Kidney (tissue), 14 donors: ENCODE data around the gene L3MBTL4. TPM values are rescaled to one million over a fixed set of nuclear protein-coding genes. Genes with fewer than 3 reads are reported as not detected.

Experiments
- DNase-seq, 5 donors: peaks; one replicate each; pipeline ENCODE4 v3.0.0-alpha.2; 2013 to 2020
- FAIRE-seq: peaks from 2 replicates; lab custom pipeline; 2012; peaks lifted over from hg19 to GRCh38; lab: Jason Lieb, UNC
- H3K27ac ChIP-seq, 2 donors: one replicate each; pipeline ENCODE4 v1.7.0; 2013; ENCODE audit warnings: low read depth in 2 of 2, low read length in 2 of 2, inconsistent platforms in 1 of 2
- H3K27me3 ChIP-seq: one replicate; pipeline ENCODE4 v1.7.1; 2013; ENCODE audit warnings: low read length, inconsistent platforms; ENCODE audit not compliant: control insufficient read depth, insufficient read depth
- H3K36me3 ChIP-seq, 3 donors: one replicate each; pipeline versions ENCODE4 v1.7.0 to v1.7.1; 2013; ENCODE audit warnings: low read length in 3 of 3, control low read depth in 1 of 3, inconsistent platforms in 1 of 3; ENCODE audit not compliant: insufficient read depth in 3 of 3, control insufficient read depth in 2 of 3
- H3K4me1 ChIP-seq, 3 donors: one replicate each; pipeline versions ENCODE4 v1.7.0 to v1.7.1; 2013; ENCODE audit warnings: low read length in 3 of 3, inconsistent platforms in 1 of 3, low read depth in 1 of 3; ENCODE audit not compliant: control insufficient read depth in 2 of 3, insufficient read depth in 2 of 3
- H3K4me3 ChIP-seq, 3 donors: one replicate each; pipeline versions ENCODE4 v1.7.0 to v1.8.1; 2013; ENCODE audit warnings: low read length in 3 of 3, control low read depth in 1 of 3, inconsistent platforms in 1 of 3
- H3K9ac ChIP-seq, 3 donors: one replicate each; pipeline versions ENCODE4 v1.7.0 to v1.7.1; 2013; ENCODE audit warnings: low read length in 3 of 3, control low read depth in 1 of 3, inconsistent platforms in 1 of 3
- H3K9me3 ChIP-seq, 3 donors: one replicate each; pipeline versions ENCODE4 v1.7.0 to v1.7.1; 2013; ENCODE audit warnings: low read length in 3 of 3, control low read depth in 1 of 3, inconsistent platforms in 1 of 3; ENCODE audit not compliant: control insufficient read depth in 2 of 3, insufficient read depth in 1 of 3
- intact Hi-C: fragments of 100-400 bp; cut with DNase I; formaldehyde crosslinking; loops from one replicate; pipeline ENCODE4 v1.11.1; 2022
- polyA plus RNA-seq: library from polyadenylated mRNA; stranded (reverse); fragments of 350-450 nt; fragmentation: Illumina TruSeq; extraction: RNeasy Lipid Tissue Mini Kit (QIAGEN cat#74804); gene quantifications from one replicate; pipeline ENCODE4 v1.2.3, GENCODE V29; 2014; ENCODE audit warnings: low read depth, low replicate concordance; ENCODE audit not compliant: insufficient read depth
- total RNA-seq: library from RNA; stranded (reverse); fragmentation: NEBNext Ultra II Directional; extraction: Animal tissue kit (Norgen Biotek cat#: 25700); gene quantifications from one replicate; pipeline ENCODE4 v1.2.1, GENCODE V29; 2021
- TF ChIP-seq, protein P1 (sequence below): IDR thresholded peaks from 3 replicates; pipeline ENCODE4 v1.5.1; 2012; ENCODE audit warnings: mild to moderate bottlenecking, moderate library complexity, borderline replicate concordance; ENCODE audit not compliant: insufficient read depth; ENCODE audit errors: extremely low read depth
- donor health status: control.
- donor health status: control.
- donor health status: control.
- donor health status: control.
- donor health status: control.
- donor health status: DM: yes; HTN: yes; CAD: no.
- donor health status: Normal renal cell carcinoma (clear cell type).

The L3MBTL4 gene
- total and polyA plus RNA-seq, 2 donors from 2014 or later, result 3.9 to 15.2 TPM

DNA sequence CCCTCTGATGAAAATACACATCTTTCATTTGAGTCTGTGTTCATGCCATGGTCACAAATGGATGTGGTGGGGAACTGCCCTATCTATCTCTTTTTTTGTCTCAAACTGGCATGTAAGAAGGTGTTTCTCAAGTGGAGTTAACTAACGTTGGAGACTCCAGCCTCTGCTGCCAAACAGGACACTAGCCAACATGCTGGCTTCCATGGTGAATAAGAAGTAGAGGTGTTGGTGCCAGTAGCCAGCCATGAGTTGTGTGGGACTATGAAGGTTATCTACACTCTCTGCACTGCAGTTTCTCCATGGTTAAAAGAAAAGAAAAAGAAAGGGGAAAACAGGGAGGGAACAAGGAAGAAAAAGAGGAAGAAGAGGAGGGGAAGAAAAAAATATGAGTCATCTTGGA, 370.4 kb downstream of the L3MBTL4 start:
- Histone ChIP-seq H3K27me3 (no peaks in the 10 kb centered on the region), H3K4me3 (no peak overlapping the region), H3K36me3 (no peaks in the 10 kb centered on the region), H3K27ac (no peak overlapping the region), H3K4me1 (no peaks in the 10 kb centered on the region), H3K9ac (no peak overlapping the region), H3K9me3 (no peaks in the 10 kb centered on the region)
- TF ChIP-seq, protein P1, sequence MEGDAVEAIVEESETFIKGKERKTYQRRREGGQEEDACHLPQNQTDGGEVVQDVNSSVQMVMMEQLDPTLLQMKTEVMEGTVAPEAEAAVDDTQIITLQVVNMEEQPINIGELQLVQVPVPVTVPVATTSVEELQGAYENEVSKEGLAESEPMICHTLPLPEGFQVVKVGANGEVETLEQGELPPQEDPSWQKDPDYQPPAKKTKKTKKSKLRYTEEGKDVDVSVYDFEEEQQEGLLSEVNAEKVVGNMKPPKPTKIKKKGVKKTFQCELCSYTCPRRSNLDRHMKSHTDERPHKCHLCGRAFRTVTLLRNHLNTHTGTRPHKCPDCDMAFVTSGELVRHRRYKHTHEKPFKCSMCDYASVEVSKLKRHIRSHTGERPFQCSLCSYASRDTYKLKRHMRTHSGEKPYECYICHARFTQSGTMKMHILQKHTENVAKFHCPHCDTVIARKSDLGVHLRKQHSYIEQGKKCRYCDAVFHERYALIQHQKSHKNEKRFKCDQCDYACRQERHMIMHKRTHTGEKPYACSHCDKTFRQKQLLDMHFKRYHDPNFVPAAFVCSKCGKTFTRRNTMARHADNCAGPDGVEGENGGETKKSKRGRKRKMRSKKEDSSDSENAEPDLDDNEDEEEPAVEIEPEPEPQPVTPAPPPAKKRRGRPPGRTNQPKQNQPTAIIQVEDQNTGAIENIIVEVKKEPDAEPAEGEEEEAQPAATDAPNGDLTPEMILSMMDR, result no peak
- intact Hi-C loops, result loop anchor here (5.0 kb wide), 1 partner anchor 52 kb away; no protein-coding TSS in a partner anchor
- no peak for FAIRE-seq
- no peak for DNase-seq

DNA sequence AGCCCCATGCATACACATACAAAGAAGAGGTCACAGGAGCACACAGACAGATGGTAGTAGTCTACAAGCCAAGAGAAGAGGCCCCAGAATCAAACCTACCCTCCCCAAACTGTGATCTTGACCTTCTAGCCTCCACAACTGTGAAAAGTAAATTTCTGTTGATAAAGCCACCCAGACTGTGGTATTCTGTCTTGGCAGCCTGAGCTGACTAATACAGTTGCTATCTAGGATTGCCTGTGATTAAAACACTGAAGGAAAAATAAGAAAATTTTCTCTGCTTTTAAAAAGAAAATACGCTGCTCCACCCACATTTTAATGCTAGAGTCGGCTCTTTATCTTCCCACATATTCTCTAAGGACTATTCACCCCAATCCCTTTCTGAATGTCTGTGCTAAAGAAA, 375.7 kb downstream of the L3MBTL4 start:
- no peaks in the 10 kb centered on the region for H3K36me3 ChIP-seq
- intact Hi-C loops, result no loop called here
- no peak for DNase-seq
- H3K4me1 ChIP-seq, result no peaks in the 10 kb centered on the region
- H3K4me3 ChIP-seq, result no peak overlapping the region
- no peak overlapping the region for H3K27ac ChIP-seq
- TF ChIP-seq, protein P1, result no peak
- H3K27me3 ChIP-seq, result no peaks in the 10 kb centered on the region
- FAIRE-seq, result no peak
- H3K9me3 ChIP-seq, result peaks cover 0 to 3% (median 2%) of the 10 kb centered on the region in 3 donors
- H3K9ac ChIP-seq, result no peak overlapping the region

DNA sequence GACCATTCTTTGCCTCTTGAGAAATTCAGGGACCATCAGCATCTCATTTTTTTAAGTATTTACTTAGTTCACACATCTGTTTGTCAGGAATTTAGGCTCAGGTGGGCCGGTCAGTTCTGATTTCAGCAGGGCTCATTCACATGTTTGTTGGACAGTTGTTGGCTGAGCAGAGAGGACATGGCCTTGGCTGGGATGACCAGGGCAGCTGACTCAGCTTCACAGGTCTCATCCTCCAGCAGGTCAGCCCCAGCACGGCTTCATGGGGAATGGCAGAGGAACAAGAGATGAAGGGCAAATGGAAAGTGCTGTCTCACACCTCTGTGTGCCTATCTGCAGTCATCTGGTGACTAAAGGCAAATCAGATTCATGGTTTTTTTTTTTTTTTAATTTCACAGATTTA, 383.3 kb downstream of the L3MBTL4 start:
- no peaks in the 10 kb centered on the region for H3K36me3 ChIP-seq
- FAIRE-seq (no peak), DNase-seq (no peak)
- H3K9me3 ChIP-seq, result peaks cover 0 to 3% (median 2%) of the 10 kb centered on the region in 3 donors
- TF ChIP-seq, protein P1, result no peak
- intact Hi-C loops, result no loop called here
- H3K27ac ChIP-seq, result no peak overlapping the region
- H3K9ac ChIP-seq, result no peak overlapping the region
- H3K4me3 ChIP-seq, result no peak overlapping the region
- H3K4me1 ChIP-seq, result no peaks in the 10 kb centered on the region
- H3K27me3 ChIP-seq, result no peaks in the 10 kb centered on the region

DNA sequence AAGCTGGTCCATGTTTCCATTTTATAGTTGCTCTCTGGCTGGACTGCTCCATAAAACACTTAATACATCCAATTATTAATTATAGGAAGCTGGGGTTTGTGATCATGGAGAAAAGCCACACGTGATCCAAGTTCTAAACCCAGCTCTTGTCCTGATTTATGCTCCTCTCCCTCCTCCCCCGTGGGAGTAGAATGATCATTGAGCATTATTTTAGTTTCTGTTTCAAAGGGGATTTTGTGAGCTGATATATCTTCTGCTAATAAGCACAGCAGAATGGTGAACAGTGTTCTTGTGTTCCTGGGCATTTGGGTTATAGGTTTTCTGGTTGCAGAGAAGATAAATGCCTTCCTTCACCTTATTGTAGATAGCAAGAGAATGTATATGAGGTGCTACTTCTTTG, 383.7 kb downstream of the L3MBTL4 start:
- Histone ChIP-seq H3K27me3 (no peaks in the 10 kb centered on the region), H3K4me1 (no peaks in the 10 kb centered on the region), H3K9ac (no peak overlapping the region), H3K4me3 (no peak overlapping the region), H3K9me3 (peaks cover 0 to 3% (median 2%) of the 10 kb centered on the region in 3 donors), H3K27ac (no peak overlapping the region), H3K36me3 (no peaks in the 10 kb centered on the region)
- TF ChIP-seq, protein P1, result no peak
- FAIRE-seq, result no peak
- intact Hi-C loops, result no loop called here
- DNase-seq, result peak in 2 of 5 donors; percentile 24 to 25
